B cell (primary cell): Measurements from ENCODE around the gene ZBED4. TPM values are rescaled to one million over a fixed set of nuclear protein-coding genes. Genes with fewer than 3 reads are reported as not detected.
A peak's percentile ranks its signal among the peaks of the same experiment; 100 is the strongest.

Source experiments
- ATAC-seq: fragments of 200-7000 bp; cut with Tn5 transposase; one replicate; pipeline ENCODE4 v1.10.0; 2021; ENCODE audit warnings: low read depth, mild to moderate bottlenecking, moderate number of reproducible peaks, moderate library complexity
- CTCF ChIA-PET: fragments of 350-600 bp; sonication (Branson Sonifier 250); formaldehyde crosslinking; loops from one replicate; lab custom pipeline; 2021; ENCODE audit warnings: antibody characterized with exemption, inconsistent platforms; lab: Charles Lee
- POLR2A ChIA-PET: fragments of 350-600 bp; sonication (Branson Sonifier 250); formaldehyde crosslinking; loops from one replicate; lab custom pipeline; 2021; ENCODE audit warnings: antibody characterized with exemption; lab: Charles Lee
- DNase-seq: peaks from one replicate; pipeline ENCODE4 v3.0.0; 2013
- H2AFZ ChIP-seq: 2 replicates; pipeline ENCODE4 v1.6.1; 2012; ENCODE audit warnings: mild to moderate bottlenecking, low read depth, low read length; ENCODE audit not compliant: insufficient read depth, poor library complexity, severe bottlenecking
- H3K27ac ChIP-seq, 2 donors: 1 replicate in 1 of 2; 2 replicates in 1 of 2; pipeline ENCODE4 v1.5.1; 2012 to 2013; ENCODE audit warnings: low read length in 2 of 2, mild to moderate bottlenecking in 2 of 2, moderate library complexity in 1 of 2
- H3K27me3 ChIP-seq, 4 experiments: fragments of 200-600 bp in 1 of 4; sonication (generic) in 1 of 4; replicated peaks in 1 of 4; 1 replicate in 2 of 4; 2 replicates in 2 of 4; pipeline versions ENCODE4 v1.6.1 to v1.7.0; 2013 to 2016; ENCODE audit warnings: low read length in 3 of 4, mild to moderate bottlenecking in 2 of 4, mixed read lengths in 1 of 4, moderate library complexity in 1 of 4; ENCODE audit not compliant: insufficient read depth in 4 of 4, control insufficient read depth in 3 of 4; ENCODE audit errors: control extremely low read depth in 1 of 4
- H3K36me3 ChIP-seq, 2 experiments: replicated peaks in 1 of 2; 1 replicate in 1 of 2; 2 replicates in 1 of 2; pipeline versions ENCODE4 v1.6.1 to v1.7.1; 2013; ENCODE audit warnings: low read length in 1 of 2; ENCODE audit not compliant: insufficient read depth in 2 of 2, control insufficient read depth in 1 of 2; ENCODE audit errors: control extremely low read depth in 1 of 2, extremely low read depth in 1 of 2
- H3K4me1 ChIP-seq, 2 donors: fragments of 200-600 bp in 1 of 2; sonication (generic) in 1 of 2; 1 replicate in 1 of 2; 2 replicates in 1 of 2; pipeline versions ENCODE4 v1.5.1 to v1.6.1; 2013 to 2017; ENCODE audit warnings: low read length in 2 of 2; ENCODE audit not compliant: control insufficient read depth in 2 of 2, insufficient read depth in 2 of 2
- H3K4me2 ChIP-seq: replicated peaks from 2 replicates; pipeline ENCODE3; 2012; ENCODE audit warnings: mild to moderate bottlenecking, low read depth, low read length; ENCODE audit not compliant: poor library complexity, severe bottlenecking
- H3K4me3 ChIP-seq, 5 experiments: fragments of 200-600 bp in 1 of 5; sonication (generic) in 1 of 5; 1 replicate in 3 of 5; 2 replicates in 2 of 5; pipeline versions ENCODE4 v1.5.1 to v1.7.0; 2011 to 2016; ENCODE audit warnings: low read length in 4 of 5, mild to moderate bottlenecking in 4 of 5, low read depth in 2 of 5, control low read depth in 1 of 5, moderate library complexity in 1 of 5; ENCODE audit not compliant: insufficient read depth in 1 of 5; ENCODE audit errors: control extremely low read depth in 1 of 5, extremely low read depth in 1 of 5
- H3K79me2 ChIP-seq: fragments of 200-600 bp; sonication (generic); one replicate; pipeline ENCODE4 v1.6.0; 2016; ENCODE audit warnings: low read length; ENCODE audit not compliant: control insufficient read depth, insufficient read depth
- H3K9ac ChIP-seq: fragments of 200-600 bp; sonication (generic); 2 replicates; pipeline ENCODE4 v1.6.1; 2017; ENCODE audit warnings: mild to moderate bottlenecking, low read length, moderate library complexity
- H3K9me3 ChIP-seq, 3 donors: one replicate each; pipeline versions ENCODE4 v1.6.1 to v1.7.1; 2013; ENCODE audit warnings: low read length in 2 of 3; ENCODE audit not compliant: control insufficient read depth in 2 of 3, insufficient read depth in 1 of 3; ENCODE audit errors: control extremely low read depth in 1 of 3
- H4K20me1 ChIP-seq: 2 replicates; pipeline ENCODE4 v1.6.0; 2012; ENCODE audit warnings: mild to moderate bottlenecking, low read length; ENCODE audit not compliant: insufficient read depth, control insufficient read depth, poor library complexity, severe bottlenecking
- H3K27ac Mint-ChIP-seq: one replicate; pipeline ENCODE4 v1.8.0; 2021; ENCODE audit warnings: mixed read lengths
- H3K27me3 Mint-ChIP-seq: one replicate; pipeline ENCODE4 v1.8.0; 2021; ENCODE audit warnings: mixed read lengths
- H3K4me1 Mint-ChIP-seq: one replicate; pipeline ENCODE4 v1.8.0; 2021; ENCODE audit warnings: mixed read lengths
- H3K4me3 Mint-ChIP-seq: one replicate; pipeline ENCODE4 v1.8.0; 2021; ENCODE audit warnings: mixed read lengths
- H3K9me3 Mint-ChIP-seq: one replicate; pipeline ENCODE4 v1.8.0; 2022; ENCODE audit warnings: mixed read lengths; ENCODE audit not compliant: insufficient read depth
- CTCF ChIP-seq: fragments of 200-600 bp; IDR thresholded peaks from one replicate; pipeline ENCODE4 v1.8.0; 2022; ENCODE audit warnings: antibody characterized with exemption, mild to moderate bottlenecking
- EZH2 ChIP-seq: IDR thresholded peaks from 2 replicates; pipeline ENCODE4 v1.6.1; 2012; ENCODE audit warnings: borderline replicate concordance, low read depth, mild to moderate bottlenecking, moderate library complexity, low read length; ENCODE audit not compliant: insufficient read depth, poor library complexity, severe bottlenecking
- WGBS: methylation state at CpG from one replicate; pipeline ENCODE4 v1.1.5; 2013; ENCODE audit warnings: missing lambda C conversion rate; ENCODE audit not compliant: insufficient coverage; 5-methylcytosine and 5-hydroxymethylcytosine counted together
- intact Hi-C: fragments of 100-400 bp; cut with micrococcal nuclease; formaldehyde crosslinking; loops from one replicate; pipeline ENCODE4 v1.10.0; 2022
- polyA plus RNA-seq: library from polyadenylated mRNA; depleted of rRNA; stranded (reverse); fragments of >200 nt; gene quantifications from 2 replicates; pipeline ENCODE4 v1.2.3, GENCODE V29; 2012
- total RNA-seq, 2 donors: library from RNA; stranded (reverse); fragments of 120-200 nt in 1 of 2; gene quantifications; 1 replicate in 1 of 2; 2 replicates in 1 of 2; pipeline versions ENCODE4 v1.2.3 to v1.2.4, GENCODE V29; 2013 to 2022

ZBED4 gene
- total and polyA plus RNA-seq, 2 donors (not counting 1 experiment from before 2014, with no cell fraction given) = 5.9 to 14.6 TPM

GRCh38 chr22:49915610-49916009 lies 62.0 kb downstream of the ZBED4 start:
- no peak overlapping the region for H3K27ac ChIP-seq
- intact Hi-C loops = no loop called here
- DNase-seq = no peak
- no peak for TF ChIP-seq CTCF
- TF ChIP-seq EZH2 = no peak
- Mint-ChIP-seq H3K27me3 (no peaks in the 10 kb centered on the region), H3K27ac (no peak overlapping the region), H3K4me1 (peaks cover 15% of the 10 kb centered on the region), H3K4me3 (no peak overlapping the region), H3K9me3 (no peaks in the 10 kb centered on the region)
- H3K27me3 ChIP-seq = no peaks in the 10 kb centered on the region
- ATAC-seq = no peak
- ChIA-PET CTCF (no interaction called here), POLR2A (no interaction called here)
- H3K79me2 ChIP-seq = peaks cover 54% of the 10 kb centered on the region
- H2AFZ ChIP-seq = no peak overlapping the region
- no peak overlapping the region for H3K4me2 ChIP-seq
- 98% methylated on average over 12 of the region's 12 CpGs for WGBS
- H3K36me3 ChIP-seq = peaks cover 0 to 28% of the 10 kb centered on the region in 2 experiments
- no peaks in the 10 kb centered on the region for H3K9me3 ChIP-seq
- H3K4me3 ChIP-seq = no peak overlapping the region
- H4K20me1 ChIP-seq = peaks cover 33% of the 10 kb centered on the region
- H3K9ac ChIP-seq = no peak overlapping the region
- H3K4me1 ChIP-seq = peaks cover 17 to 22% of the 10 kb centered on the region in 2 donors

- no peak overlapping the region for H2AFZ ChIP-seq
- WGBS = 92% methylated on average over 10 of the region's 11 CpGs
- ATAC-seq (no peak), DNase-seq (no peak)
- no peak overlapping the region for H3K4me3 ChIP-seq
- no peak overlapping the region for H3K27ac ChIP-seq
- H3K4me1 Mint-ChIP-seq = peaks cover 16% of the 10 kb centered on the region
- H3K4me1 ChIP-seq = peaks cover 17 to 22% of the 10 kb centered on the region in 2 donors
- H3K4me2 ChIP-seq = peak overlapping the region; percentile 97
- intact Hi-C loops = no loop called here
- ChIA-PET POLR2A (interaction anchor here (0.5 kb wide), 1 partner anchor 60 kb away, joined by 4 read pairs; no protein-coding TSS in a partner anchor), CTCF (interaction anchor here (1.1 to 3.2 kb wide), 4 partner anchors 9 to 149 kb away, joined by 3 to 9 read pairs (median 4); no protein-coding TSS in a partner anchor)
- peaks cover 33% of the 10 kb centered on the region for H4K20me1 ChIP-seq
- no peaks in the 10 kb centered on the region for H3K9me3 Mint-ChIP-seq
- peak overlapping the region; percentile 86 for H3K4me3 Mint-ChIP-seq
- peak overlapping the region; percentile 32 for H3K27ac Mint-ChIP-seq
- H3K9ac ChIP-seq = no peak overlapping the region
- H3K27me3 Mint-ChIP-seq = no peaks in the 10 kb centered on the region
- peaks cover 52% of the 10 kb centered on the region for H3K79me2 ChIP-seq
- H3K27me3 ChIP-seq = no peaks in the 10 kb centered on the region
- no peaks in the 10 kb centered on the region for H3K9me3 ChIP-seq
- H3K36me3 ChIP-seq = peaks cover 0 to 25% of the 10 kb centered on the region in 2 experiments
- no peak for TF ChIP-seq CTCF
- TF ChIP-seq EZH2 = no peak
These were observed 63.2 kb downstream of the ZBED4 start for GRCh38 chr22:49916831-49917230.
